ENCODE data around the gene SFTPB. TPM values are rescaled to one million over a fixed set of nuclear protein-coding genes. Genes with fewer than 3 reads are reported as not detected.

The SFTPB gene
- total RNA-seq, 2 experiments from 2014 or later, result not detected

DNA sequence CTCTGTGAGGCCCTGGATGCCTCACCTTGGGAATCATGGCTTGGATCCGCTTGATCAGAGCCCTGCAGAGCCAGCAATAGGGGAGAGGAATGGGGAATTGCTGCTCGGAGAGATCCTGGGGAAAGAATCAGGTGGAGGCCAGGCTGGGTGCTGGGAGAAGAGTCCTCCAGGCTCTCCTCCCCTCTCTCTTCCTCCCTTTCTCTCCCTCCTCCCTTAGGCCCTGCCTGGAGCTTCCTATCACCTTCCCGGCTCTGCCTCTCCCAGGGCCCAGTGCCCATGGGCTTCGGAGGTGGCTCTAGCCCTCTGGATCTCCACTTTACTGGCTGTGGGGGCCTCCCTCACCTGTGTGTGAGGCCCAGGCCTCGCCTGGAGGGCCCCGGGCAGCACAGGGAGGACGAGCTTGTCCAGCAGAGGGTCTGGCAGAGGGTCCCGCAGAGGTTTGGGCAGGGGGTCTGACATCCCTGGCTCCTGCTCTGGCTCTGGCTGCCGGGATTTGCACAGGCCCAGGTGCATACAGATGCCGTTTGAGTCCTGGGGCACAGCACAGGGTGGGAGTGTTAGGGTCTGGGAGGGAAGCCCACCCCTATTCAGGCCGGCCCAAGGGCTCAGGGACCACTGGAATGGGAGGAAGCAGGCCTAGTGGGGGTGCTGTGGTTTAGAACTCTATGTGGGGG lies 2.6 kb downstream of the SFTPB start:
- H3K79me2 ChIP-seq (ENCODE audit: insufficient read depth, low read depth, low read length), result no peaks in the 10 kb centered on the region
- peaks cover 4% of the 10 kb centered on the region for H3K4me1 ChIP-seq (ENCODE audit: insufficient read depth, low read length, poor library complexity, severe bottlenecking)
- BruUV-seq (replicated peaks), result no TSS peak
- H3K4me3 ChIP-seq (ENCODE audit: low read depth, low read length, poor library complexity, severe bottlenecking), result no peak overlapping the region
- DNase-seq (ENCODE audit: low spot score), result no peak
- no peak overlapping the region for H3K27ac ChIP-seq (ENCODE audit: low read depth, low read length, poor library complexity, severe bottlenecking)
- H3K9me2 ChIP-seq (ENCODE audit: insufficient read depth, low read length), result no peaks in the 10 kb centered on the region
- H3K4me2 ChIP-seq (ENCODE audit: low read length), result no peak overlapping the region
- H3K36me3 ChIP-seq (ENCODE audit: insufficient read depth, low read length), result no peaks in the 10 kb centered on the region
- no peaks in the 10 kb centered on the region for H4K20me1 ChIP-seq (ENCODE audit: insufficient read depth, low read length)
- ChIA-PET CTCF (ENCODE audit: unreplicated experiment) (no interaction called here), POLR2A (interaction anchor here (0.6 kb wide), 1 partner anchor 511 kb away, joined by 3 read pairs; no protein-coding TSS in a partner anchor)
- no peaks in the 10 kb centered on the region for H3K9me3 ChIP-seq (ENCODE audit: low read length)
- TF ChIP-seq, protein P1, sequence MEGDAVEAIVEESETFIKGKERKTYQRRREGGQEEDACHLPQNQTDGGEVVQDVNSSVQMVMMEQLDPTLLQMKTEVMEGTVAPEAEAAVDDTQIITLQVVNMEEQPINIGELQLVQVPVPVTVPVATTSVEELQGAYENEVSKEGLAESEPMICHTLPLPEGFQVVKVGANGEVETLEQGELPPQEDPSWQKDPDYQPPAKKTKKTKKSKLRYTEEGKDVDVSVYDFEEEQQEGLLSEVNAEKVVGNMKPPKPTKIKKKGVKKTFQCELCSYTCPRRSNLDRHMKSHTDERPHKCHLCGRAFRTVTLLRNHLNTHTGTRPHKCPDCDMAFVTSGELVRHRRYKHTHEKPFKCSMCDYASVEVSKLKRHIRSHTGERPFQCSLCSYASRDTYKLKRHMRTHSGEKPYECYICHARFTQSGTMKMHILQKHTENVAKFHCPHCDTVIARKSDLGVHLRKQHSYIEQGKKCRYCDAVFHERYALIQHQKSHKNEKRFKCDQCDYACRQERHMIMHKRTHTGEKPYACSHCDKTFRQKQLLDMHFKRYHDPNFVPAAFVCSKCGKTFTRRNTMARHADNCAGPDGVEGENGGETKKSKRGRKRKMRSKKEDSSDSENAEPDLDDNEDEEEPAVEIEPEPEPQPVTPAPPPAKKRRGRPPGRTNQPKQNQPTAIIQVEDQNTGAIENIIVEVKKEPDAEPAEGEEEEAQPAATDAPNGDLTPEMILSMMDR (conservative IDR thresholded peaks at IDR 0.05; ENCODE audit: low read length), result no peak
- TF ChIP-seq EZH2phosphoT487 (IDR thresholded peaks at IDR 0.05; ENCODE audit: borderline replicate concordance, low read depth, low read length), result no peak
- intact Hi-C loops (cut with micrococcal nuclease; ENCODE audit: unreplicated experiment), result no loop called here
- no peak overlapping the region for H2AFZ ChIP-seq (ENCODE audit: low read length)

GRCh38 chr2:85663594-85664565 lies 4.1 kb downstream of the SFTPB start:
- Histone ChIP-seq H4K20me1 (ENCODE audit: insufficient read depth, low read length) (no peaks in the 10 kb centered on the region), H3K27ac (ENCODE audit: low read depth, low read length, poor library complexity, severe bottlenecking) (no peak overlapping the region), H3K9me2 (ENCODE audit: insufficient read depth, low read length) (no peaks in the 10 kb centered on the region), H2AFZ (ENCODE audit: low read length) (no peak overlapping the region), H3K79me2 (ENCODE audit: insufficient read depth, low read depth, low read length) (no peaks in the 10 kb centered on the region), H3K4me1 (ENCODE audit: insufficient read depth, low read length, poor library complexity, severe bottlenecking) (no peaks in the 10 kb centered on the region), H3K4me2 (ENCODE audit: low read length) (no peak overlapping the region), H3K36me3 (ENCODE audit: insufficient read depth, low read length) (no peaks in the 10 kb centered on the region), H3K4me3 (ENCODE audit: low read depth, low read length, poor library complexity, severe bottlenecking) (no peak overlapping the region), H3K9me3 (ENCODE audit: low read length) (no peaks in the 10 kb centered on the region)
- DNase-seq (ENCODE audit: low spot score), result no peak
- ChIA-PET POLR2A (interaction anchor here (0.5 kb wide), 1 partner anchor 31 kb away, joined by 6 read pairs; no protein-coding TSS in a partner anchor), CTCF (ENCODE audit: unreplicated experiment) (no interaction called here)
- TF ChIP-seq, protein P1 (conservative IDR thresholded peaks at IDR 0.05; ENCODE audit: low read length), result no peak
- TF ChIP-seq EZH2phosphoT487 (IDR thresholded peaks at IDR 0.05; ENCODE audit: borderline replicate concordance, low read depth, low read length), result no peak
- intact Hi-C loops (cut with micrococcal nuclease; ENCODE audit: unreplicated experiment), result no loop called here
- no TSS peak for BruUV-seq (replicated peaks)
